ENCODE results near the gene ANP32E.
"Not testable (repeated sequence)": the region's sequence is repeated elsewhere in the genome, so short reads cannot be mapped to it uniquely, and the experiment has no call there.

ANP32E gene

GRCh38 chr1:150257624-150258585 lies 22.0 kb upstream of the ANP32E start, which contains the start of gene CA14:
TSS of gene CA14 (plus strand) at chr1:150257774. CDS start at chr1:150258129, 355 bp downstream.
- no peak for DNase-seq (ENCODE audit: low read depth in 2 of 2)

- DNase-seq (ENCODE audit: low read depth in 2 of 2) = no peak
Measured at GRCh38 chr1:150256554-150257341, 20.8 kb upstream of the ANP32E start.

GRCh38 chr1:150256198-150256553 lies 20.3 kb upstream of the ANP32E start:
- DNase-seq (ENCODE audit: low read depth in 2 of 2) = no peak

GRCh38 chr1:150249936-150250335 lies 14.0 kb upstream of the ANP32E start:
- no peak for DNase-seq (ENCODE audit: low read depth in 2 of 2)

- no peak for DNase-seq (ENCODE audit: low read depth in 2 of 2)
Measured at GRCh38 chr1:150243003-150243402, 7.1 kb upstream of the ANP32E start.

DNA sequence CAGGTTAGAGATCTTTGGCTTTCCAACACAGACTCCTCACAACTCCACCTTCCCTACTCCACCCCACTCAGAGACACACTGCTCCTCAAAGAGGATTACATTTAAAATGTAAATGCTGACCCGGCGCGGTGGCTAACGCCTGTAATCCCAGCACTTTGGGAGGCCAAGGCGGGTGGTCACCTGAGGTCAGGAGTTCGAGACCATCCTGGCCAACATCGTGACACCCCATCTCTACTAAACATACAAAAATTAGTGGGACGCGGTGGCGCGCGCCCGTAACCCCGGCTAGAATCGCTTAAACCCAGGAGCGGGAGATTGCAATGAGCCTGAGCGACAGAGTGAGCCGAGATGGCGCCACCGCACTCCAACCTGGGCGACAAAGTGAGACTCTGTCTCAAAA lies 1.8 kb upstream of the ANP32E start:
- DNase-seq (ENCODE audit: low read depth in 2 of 2) = no peak

- not testable (repeated sequence) for DNase-seq (ENCODE audit: low read depth in 2 of 2)
Measured at GRCh38 chr1:150237176-150237575, 1.3 kb upstream of the ANP32E start.

DNA sequence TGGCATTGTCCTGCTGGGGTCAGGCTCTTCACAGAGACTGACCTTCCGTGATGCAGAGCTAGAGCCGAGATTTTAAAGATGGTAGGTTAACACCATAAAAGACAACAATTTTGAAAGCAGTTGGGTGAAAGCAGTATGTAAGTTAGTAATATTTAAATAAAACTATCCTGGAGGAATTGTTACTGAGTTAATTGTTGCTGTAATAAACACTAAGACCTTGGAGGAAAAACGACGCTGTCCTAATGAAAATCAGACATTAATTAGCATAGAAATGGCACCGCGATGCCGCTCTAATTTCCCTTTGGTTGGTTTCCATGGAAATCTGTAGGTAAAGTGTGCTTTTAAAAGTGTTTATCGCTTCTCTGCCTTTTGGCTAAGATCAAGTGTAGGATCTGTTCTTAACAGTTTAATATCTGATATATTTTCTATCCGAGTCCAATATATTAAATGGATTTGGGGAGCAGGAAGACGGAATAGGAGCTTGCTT lies 745 bp upstream of the ANP32E start:
- no peak for DNase-seq (ENCODE audit: low read depth in 2 of 2)

DNA sequence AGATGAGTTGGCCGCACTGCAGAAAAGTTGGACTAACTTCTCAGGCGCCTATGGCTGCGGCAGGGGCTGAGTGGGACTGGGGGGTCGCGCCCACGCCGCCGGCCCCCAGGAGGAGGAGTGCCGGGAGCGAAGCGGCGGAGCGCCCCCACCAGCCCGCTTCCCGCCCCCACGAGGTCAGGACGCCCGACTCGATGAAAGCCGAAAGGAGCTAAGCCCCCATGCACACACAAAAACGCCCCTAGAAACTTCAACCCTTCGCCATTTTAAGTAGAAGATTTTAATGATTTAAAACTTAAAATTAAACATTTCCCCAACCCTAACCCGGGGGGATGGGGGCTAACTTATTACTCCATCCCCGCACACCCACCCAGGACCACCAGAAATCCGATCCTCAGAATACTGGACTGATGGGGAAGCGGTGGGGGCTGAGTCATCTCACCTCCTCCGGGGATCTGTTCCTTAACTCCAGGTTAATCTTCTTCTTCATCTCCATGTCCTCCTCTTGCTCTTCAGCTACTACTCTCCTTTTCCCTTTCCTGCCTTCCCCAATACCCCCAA lies 539 bp downstream of the ANP32E start:
- no peak for DNase-seq (ENCODE audit: low read depth in 2 of 2)

GRCh38 chr1:150234566-150235293 lies 1.2 kb downstream of the ANP32E start:
- peak; percentile 80 to 83 for DNase-seq (ENCODE audit: low read depth in 2 of 2)

DNA sequence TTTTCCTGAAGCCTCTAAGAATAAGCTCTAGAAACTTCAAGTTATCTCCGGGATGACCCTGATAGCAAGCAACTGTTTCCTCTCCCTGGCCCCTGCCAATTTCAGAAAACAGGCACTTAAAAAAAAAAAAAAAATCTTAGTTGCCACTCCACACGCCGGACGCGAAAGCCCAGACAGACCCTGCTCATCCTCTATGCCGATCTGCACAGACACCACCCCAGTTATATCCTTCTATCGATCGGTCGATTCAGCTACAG lies 1.7 kb downstream of the ANP32E start:
- no peak for DNase-seq (ENCODE audit: low read depth in 2 of 2)

DNA sequence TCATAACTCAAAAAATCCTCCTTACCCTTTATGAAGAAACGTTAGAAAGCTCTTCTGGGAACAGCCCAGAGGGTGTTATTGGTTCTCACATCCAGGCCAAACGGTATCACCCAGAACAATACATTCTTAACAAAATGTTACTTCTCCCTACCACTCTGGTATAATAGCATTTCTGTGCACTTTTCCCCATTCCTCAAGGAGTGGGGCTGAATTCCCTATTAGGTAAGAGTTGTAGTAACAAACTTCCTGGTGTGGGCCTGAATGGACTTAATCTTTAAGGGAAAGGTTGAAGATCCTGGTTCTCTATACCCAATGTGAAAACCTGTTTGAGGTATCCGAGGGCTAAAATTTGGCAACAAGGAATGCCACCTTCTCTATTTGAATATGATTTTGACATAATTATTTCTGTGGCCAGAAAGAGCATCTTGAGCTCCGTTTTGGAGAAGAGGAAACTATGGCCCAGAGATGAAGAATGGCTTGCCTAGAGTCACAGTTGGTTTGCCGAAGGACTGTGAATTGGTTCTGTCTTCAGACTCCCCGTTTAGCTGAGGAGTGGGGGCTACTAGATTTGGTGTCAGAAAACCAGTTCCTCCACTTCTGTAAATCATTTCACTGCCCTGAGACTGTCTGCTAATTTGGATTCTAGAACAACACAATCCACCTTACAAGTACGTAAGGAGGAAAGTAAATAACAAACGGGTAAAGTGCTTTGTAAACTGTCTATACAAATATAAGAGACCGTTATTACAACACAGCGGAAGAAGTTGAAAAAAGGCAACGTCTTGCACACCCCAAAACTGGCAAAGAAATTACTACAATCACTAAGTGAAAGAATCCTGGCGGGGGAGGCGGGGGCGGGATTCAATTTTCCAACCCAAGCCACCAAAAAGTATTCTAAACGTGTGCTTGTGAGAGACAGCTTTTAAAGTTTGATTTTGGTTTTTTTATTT lies 2.3 kb downstream of the ANP32E start:
- peak in 1 of 2 donors; percentile 52 for DNase-seq (ENCODE audit: low read depth in 2 of 2)

DNA sequence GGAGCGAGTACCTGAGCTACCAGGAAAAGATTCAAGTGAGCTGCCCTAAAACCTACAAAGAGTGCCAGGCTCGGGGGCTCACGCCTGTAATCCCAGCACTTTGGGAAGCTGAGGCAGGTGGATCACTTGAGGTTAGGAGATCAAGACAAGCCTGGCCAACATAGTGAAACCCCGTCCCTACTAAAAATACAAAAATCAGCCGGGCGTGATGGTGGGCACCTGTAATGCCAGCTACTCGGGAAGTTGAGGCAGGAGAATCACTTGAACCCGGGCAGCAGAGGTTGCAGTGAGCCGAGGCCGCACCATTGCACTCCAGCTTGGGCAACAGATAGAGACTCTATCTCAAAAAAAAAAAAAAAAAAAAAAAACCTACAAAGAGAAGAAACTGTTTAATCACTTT lies 3.0 kb downstream of the ANP32E start:
- DNase-seq (ENCODE audit: low read depth in 2 of 2) = not testable (repeated sequence)

DNA sequence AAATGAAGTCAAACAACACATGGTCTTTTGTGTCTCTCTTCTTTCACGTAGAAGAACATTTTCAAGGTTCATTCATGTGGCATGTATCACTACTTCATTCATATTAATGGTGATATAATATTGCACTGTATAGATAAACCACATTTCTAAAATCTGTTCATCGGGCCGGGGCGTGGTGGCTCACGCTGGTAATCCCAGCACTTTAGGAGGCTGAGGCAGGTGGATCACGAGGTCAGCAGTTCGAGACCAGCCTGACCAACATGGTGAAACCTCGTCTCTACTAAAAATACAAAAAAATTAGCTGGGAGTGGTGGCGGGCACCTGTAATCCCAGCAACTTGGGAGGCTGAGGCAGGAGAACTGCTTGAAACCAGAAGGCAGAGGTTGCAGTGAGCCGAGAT lies 7.7 kb downstream of the ANP32E start:
- not testable (repeated sequence) for DNase-seq (ENCODE audit: low read depth in 2 of 2)

DNA sequence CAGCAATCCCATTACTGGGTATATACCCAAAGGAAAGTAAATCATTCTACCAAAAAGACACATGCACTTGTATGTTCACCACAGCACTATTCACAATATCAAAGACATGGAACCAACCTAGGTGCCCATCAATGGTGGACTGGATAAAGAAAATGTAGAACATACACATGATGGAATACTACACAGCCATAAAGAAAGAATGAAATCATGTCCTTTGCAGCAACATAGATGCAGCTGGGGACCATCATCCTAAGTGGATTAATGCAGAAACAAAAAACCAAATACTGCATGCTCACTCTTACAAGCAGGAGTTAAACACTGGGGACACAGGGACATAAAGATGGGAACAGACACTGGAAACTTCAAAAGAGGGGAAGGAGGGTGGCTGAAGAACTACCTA lies 8.7 kb downstream of the ANP32E start:
- DNase-seq (ENCODE audit: low read depth in 2 of 2) = no peak

DNA sequence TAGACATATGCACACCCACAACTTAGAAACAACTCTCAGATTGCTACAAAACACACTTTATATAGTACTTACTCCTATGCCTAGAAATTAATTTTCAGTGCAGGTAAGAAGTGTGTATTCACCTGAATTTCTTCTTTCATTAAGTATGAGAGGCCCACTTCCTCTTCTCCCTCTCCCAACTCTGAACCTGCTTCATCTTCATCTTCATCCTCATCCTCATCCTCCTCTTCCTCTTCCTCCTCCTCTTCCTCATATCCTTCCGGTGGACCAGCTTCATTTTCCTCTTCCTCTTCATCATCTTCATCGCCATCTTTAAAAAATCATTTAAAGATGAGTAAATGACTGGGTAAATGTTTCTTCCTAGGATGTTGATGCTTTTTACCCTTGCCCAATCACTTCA lies 9.4 kb downstream of the ANP32E start:
- DNase-seq (ENCODE audit: low read depth in 2 of 2) = no peak

DNA sequence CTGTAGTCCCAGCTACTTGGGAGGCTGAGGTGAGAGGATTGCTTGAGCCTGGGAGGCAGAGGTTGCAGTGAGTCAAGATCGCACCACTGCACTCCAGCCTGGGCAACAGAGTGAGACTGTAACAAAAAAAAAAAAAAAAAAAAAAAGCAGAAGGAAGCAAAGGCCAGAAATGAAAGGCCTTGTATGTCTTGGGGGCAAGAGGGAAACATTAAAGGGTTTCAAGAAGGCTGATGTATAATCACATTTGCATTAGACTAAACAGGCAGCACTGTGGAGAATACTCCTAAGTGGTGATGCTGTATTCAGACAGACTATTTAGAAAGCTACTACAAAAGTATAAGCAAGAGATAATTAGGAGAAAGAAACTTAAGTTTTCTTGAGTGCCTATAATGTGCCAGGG lies 10.4 kb downstream of the ANP32E start:
- DNase-seq (ENCODE audit: low read depth in 2 of 2) = no peak

DNA sequence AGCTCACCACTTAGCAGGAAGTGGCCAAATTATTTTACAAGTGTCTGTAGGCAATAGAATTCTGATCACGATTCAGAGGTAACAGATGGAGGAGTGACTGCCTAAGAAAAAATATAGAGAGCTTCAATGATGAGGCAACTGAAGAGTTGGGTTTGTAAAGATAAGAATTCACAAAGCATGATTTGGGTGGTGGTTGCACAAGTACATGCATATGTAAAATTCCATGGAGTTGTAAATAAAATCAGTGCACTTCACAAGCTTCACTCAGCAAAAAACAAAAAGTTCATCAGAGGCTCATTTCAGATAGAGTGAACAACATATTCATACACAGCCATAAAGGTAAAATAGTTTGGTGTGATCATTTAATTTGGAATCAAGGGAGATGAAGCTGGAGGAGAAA lies 10.9 kb downstream of the ANP32E start:
- DNase-seq (ENCODE audit: low read depth in 2 of 2) = no peak

GRCh38 chr1:150221552-150221951 lies 14.4 kb downstream of the ANP32E start:
- no peak for DNase-seq (ENCODE audit: low read depth in 2 of 2)

- not testable (repeated sequence) for DNase-seq (ENCODE audit: low read depth in 2 of 2)
Measured at GRCh38 chr1:150215855-150216254, 20.1 kb downstream of the ANP32E start.
